GM12878 (cell line): ENCODE measurements around the gene HSD11B1. TPM values are rescaled to one million over a fixed set of nuclear protein-coding genes. Genes with fewer than 3 reads are reported as not detected.

Experiments
- ATAC-seq: fragments of 200-7000 bp; cut with Tn5 transposase; 3 replicates; pipeline ENCODE4 v1.9.1; 2020; ENCODE audit warnings: mild to moderate bottlenecking, moderate library complexity
- BruUV-seq: library from RNA; stranded (reverse); fragments of 400-500 nt; replicated peaks from 2 replicates; lab custom pipeline; 2021; lab: Mats Ljungman, UMichigan
- CTCF ChIA-PET: fragments of 300-600 bp; sonication (Branson Sonifier 250); formaldehyde crosslinking; extraction: SDS; loops from one replicate; lab custom pipeline; 2021; ENCODE audit warnings: inconsistent platforms; lab: Yijun Ruan, JAX
- POLR2A ChIA-PET: fragments of 350-600 bp; formaldehyde crosslinking; extraction: SDS; loops from one replicate; lab custom pipeline; 2021; ENCODE audit warnings: inconsistent platforms; lab: Charles Lee
- RAD21 ChIA-PET: fragments of 300-600 bp; sonication (Branson Sonifier 250); formaldehyde crosslinking; loops from one replicate; lab custom pipeline; 2023; ENCODE audit warnings: antibody characterized with exemption; ENCODE audit not compliant: unreplicated experiment; lab: Charles Lee
- SMC1A ChIA-PET: fragments of 300-600 bp; sonication (Branson Sonifier 250); formaldehyde crosslinking; loops from one replicate; lab custom pipeline; 2023; ENCODE audit not compliant: unreplicated experiment, uncharacterized antibody; lab: Charles Lee
- DNase-seq: peaks from one replicate; pipeline ENCODE4 v3.0.0-alpha.2; 2011; ENCODE audit warnings: low read depth, low spot score
- FAIRE-seq: peaks from 3 replicates; lab custom pipeline; 2011; peaks lifted over from hg19 to GRCh38; lab: Jason Lieb, UNC
- H2AFZ ChIP-seq: 2 replicates; pipeline ENCODE4 v1.6.0; 2011; ENCODE audit warnings: low read depth, low read length, control low read depth; ENCODE audit not compliant: control insufficient read depth
- H3K27ac ChIP-seq: 2 replicates; pipeline ENCODE4 v1.5.1; 2011; ENCODE audit warnings: control low read depth; ENCODE audit not compliant: control insufficient read depth, insufficient read depth
- H3K27me3 ChIP-seq, 2 experiments: replicated peaks in 1 of 2; 2 replicates each; pipeline versions ENCODE4 v1.6.0 to v1.6.1; 2011; ENCODE audit warnings: low read length in 1 of 2; ENCODE audit not compliant: control insufficient read depth in 2 of 2, insufficient read depth in 2 of 2
- H3K36me3 ChIP-seq, 2 experiments: 2 replicates each; pipeline ENCODE4 v1.5.1; 2011; ENCODE audit warnings: low read length in 1 of 2; ENCODE audit not compliant: control insufficient read depth in 2 of 2, insufficient read depth in 2 of 2
- H3K4me1 ChIP-seq: 2 replicates; pipeline ENCODE4 v1.6.1; 2011; ENCODE audit warnings: mild to moderate bottlenecking, low read length, moderate library complexity, mixed read lengths; ENCODE audit not compliant: control insufficient read depth, insufficient read depth
- H3K4me2 ChIP-seq: 2 replicates; pipeline ENCODE4 v1.6.0; 2011; ENCODE audit warnings: control low read depth; ENCODE audit not compliant: control insufficient read depth, insufficient read depth
- H3K4me3 ChIP-seq: fragments of 200-600 bp; sonication (generic); 2 replicates; pipeline ENCODE4 v1.5.1; 2016
- H3K79me2 ChIP-seq: 2 replicates; pipeline ENCODE4 v1.6.0; 2011; ENCODE audit warnings: low read length; ENCODE audit not compliant: control insufficient read depth, insufficient read depth
- H3K9ac ChIP-seq: 2 replicates; pipeline ENCODE4 v1.8.0; 2011; ENCODE audit warnings: low read length, control low read depth, mixed read lengths; ENCODE audit not compliant: control insufficient read depth, insufficient read depth
- H3K9me3 ChIP-seq: replicated peaks from 3 replicates; pipeline ENCODE4 v1.5.1; 2011; ENCODE audit warnings: mild to moderate bottlenecking, low read length; ENCODE audit not compliant: control insufficient read depth, insufficient read depth
- H4K20me1 ChIP-seq: 2 replicates; pipeline ENCODE4 v1.6.0; 2011; ENCODE audit not compliant: control insufficient read depth, insufficient read depth
- BCL11A ChIP-seq: IDR thresholded peaks from 2 replicates; pipeline ENCODE4 v1.6.1; 2011; ENCODE audit warnings: low read depth, low read length
- CBX3 ChIP-seq: fragments of 200-600 bp; sonication (generic); IDR thresholded peaks from 2 replicates; pipeline ENCODE4 v1.6.1; 2016; ENCODE audit warnings: low read depth, borderline replicate concordance
- CHD1 ChIP-seq: IDR thresholded peaks from 2 replicates; pipeline ENCODE4 v1.6.1; 2012; ENCODE audit warnings: low read depth, low read length, improper control_type of control experiment
- CHD2 ChIP-seq: IDR thresholded peaks from 2 replicates; pipeline ENCODE4 v1.6.1; 2011; ENCODE audit warnings: low read depth, low read length, improper control_type of control experiment, borderline replicate concordance
- ELK1 ChIP-seq: IDR thresholded peaks from 2 replicates; pipeline ENCODE4 v1.6.1; 2012; ENCODE audit warnings: low read depth, low read length, improper control_type of control experiment
- FOXM1 ChIP-seq: IDR thresholded peaks from 2 replicates; pipeline ENCODE4 v1.6.1; 2012; ENCODE audit warnings: low read depth, mild to moderate bottlenecking, inconsistent platforms, low read length, moderate library complexity
- LARP7 ChIP-seq: fragments of 450-650 bp; IDR thresholded peaks from 2 replicates; pipeline ENCODE4 v1.6.1; 2017; ENCODE audit warnings: mild to moderate bottlenecking
- MTA3 ChIP-seq: IDR thresholded peaks from 2 replicates; pipeline ENCODE4 v1.6.1; 2012; ENCODE audit warnings: low read length, inconsistent platforms, borderline replicate concordance
- MYC ChIP-seq: IDR thresholded peaks from 2 replicates; pipeline ENCODE4 v1.6.1; 2011; ENCODE audit warnings: mild to moderate bottlenecking, low read length, moderate library complexity, inconsistent platforms; ENCODE audit not compliant: insufficient read depth, insufficient replicate concordance, insufficient read length, severe bottlenecking
- NFYB ChIP-seq: IDR thresholded peaks from 2 replicates; pipeline ENCODE4 v1.6.1; 2011; ENCODE audit warnings: low read depth, mild to moderate bottlenecking, low read length, improper control_type of control experiment, moderate library complexity; ENCODE audit not compliant: insufficient read depth
- NR2C1 ChIP-seq: fragments of 450-650 bp; IDR thresholded peaks from 2 replicates; pipeline ENCODE4 v1.6.1; 2017; ENCODE audit warnings: antibody characterized with exemption, mild to moderate bottlenecking, moderate library complexity
- RELA ChIP-seq: fragments of 450-650 bp; IDR thresholded peaks from 2 replicates; pipeline ENCODE4 v1.8.0; 2014; ENCODE audit warnings: borderline replicate concordance; ENCODE audit not compliant: partially characterized antibody
- SP1 ChIP-seq: IDR thresholded peaks from one replicate; pipeline ENCODE4 v1.6.1; 2011; ENCODE audit warnings: low read depth, low read length
- SREBF2 ChIP-seq: IDR thresholded peaks from 2 replicates; pipeline ENCODE4 v1.6.1; 2012; ENCODE audit warnings: mild to moderate bottlenecking, low read length
- STAT1 ChIP-seq: fragments of 450-650 bp; conservative IDR thresholded peaks from 2 replicates; pipeline ENCODE4 v1.6.1; 2014; ENCODE audit warnings: antibody characterized with exemption, mild to moderate bottlenecking
- SUPT20H ChIP-seq: IDR thresholded peaks from 2 replicates; pipeline ENCODE4 v1.6.1; 2011; ENCODE audit warnings: low read depth, mild to moderate bottlenecking, low read length, moderate library complexity, borderline replicate concordance; ENCODE audit not compliant: control insufficient read depth
- SUZ12 ChIP-seq: fragments of 200-600 bp; sonication (generic); IDR thresholded peaks from one replicate; pipeline ENCODE4 v1.6.1; 2018; ENCODE audit warnings: antibody characterized with exemption, mild to moderate bottlenecking; ENCODE audit not compliant: unreplicated experiment
- TCF12 ChIP-seq: IDR thresholded peaks from 2 replicates; pipeline ENCODE4 v1.6.1; 2011; ENCODE audit warnings: low read depth, mild to moderate bottlenecking, low read length
- ZNF274 ChIP-seq: IDR thresholded peaks from one replicate; pipeline ENCODE4 v1.8.0; 2011; ENCODE audit not compliant: insufficient read length, insufficient read depth
- WGBS: methylation state at CpG from one replicate; pipeline ENCODE4 v1.1.6; 2016; ENCODE audit warnings: low lambda C conversion rate; ENCODE audit not compliant: insufficient replicate concordance, insufficient coverage; ENCODE audit errors: missing lambda C conversion rate; 5-methylcytosine and 5-hydroxymethylcytosine counted together
- in situ Hi-C: fragments of 300-500 bp; cut with MboI; formaldehyde crosslinking; loops from 9 replicates; pipeline ENCODE4 v1.14.3; 2018; ENCODE audit warnings: mixed read lengths
- intact Hi-C: fragments of 100-400 bp; cut with micrococcal nuclease; formaldehyde crosslinking; loops from one replicate; pipeline ENCODE4 v1.14.2; 2022; ENCODE audit not compliant: unreplicated experiment
- polyA plus RNA-seq, 11 experiments: library from polyadenylated mRNA; depleted of rRNA in 4 of 11; unstranded in 6 of 11; stranded (reverse) in 5 of 11; fragments of >200 nt; fragmentation: Nextera tagmentation in 4 of 11; fragmentation: Illumina TruSeq in 1 of 11; extraction: Ambion mirVana in 4 of 11; extraction: Trizol in 1 of 11; gene quantifications; 1 replicate in 1 of 11; 2 replicates in 10 of 11; pipeline versions ENCODE4 v1.2.1 to v1.2.3, GENCODE V29; 2011 to 2016; ENCODE audit warnings: inconsistent platforms in 2 of 11, missing spikeins in 2 of 11, low read depth in 1 of 11
- total RNA-seq, 4 experiments: library from RNA; depleted of rRNA in 3 of 4; stranded (reverse); fragments of >200 nt in 3 of 4; fragmentation: Illumina TruSeq in 1 of 4; extraction: Trizol in 1 of 4; gene quantifications; 2 replicates each; pipeline versions ENCODE4 v1.2.1 to v1.2.3, GENCODE V29; 2013 to 2021

HSD11B1 gene
- total and polyA plus RNA-seq, 10 of the 15 experiments (the other 5 are each of a cell fraction or from before 2014, with no cell fraction given), result 0.04 to 0.27 (median 0.15) TPM; not detected in 7

GRCh38 chr1:209710847-209711246 lies 6.2 kb downstream of the HSD11B1 start:
- ChIA-PET POLR2A (no interaction called here), CTCF (no interaction called here)
- in situ Hi-C loops, result no loop called here

More at GRCh38 chr1:209710847-209711246, 6.2 kb downstream of the HSD11B1 start:
- H3K4me3 ChIP-seq, result no peak overlapping the region
- no peaks in the 10 kb centered on the region for H3K4me1 ChIP-seq
- no peak for FAIRE-seq
- intact Hi-C loops, result no loop called here
- SMC1A ChIA-PET, result no interaction called here
- RAD21 ChIA-PET, result no interaction called here
- TF ChIP-seq FOXM1 (no peak), CBX3 (no peak), CHD2 (no peak), BCL11A (no peak), SUZ12 (no peak), NR2C1 (no peak), LARP7 (no peak), NFYB (no peak), ELK1 (no peak), STAT1 (no peak), TCF12 (no peak), SUPT20H (no peak), CHD1 (no peak), ZNF274 (no peak), MYC (no peak), RELA (no peak), MTA3 (no peak), SP1 (no peak), SREBF2 (no peak)
- H3K9ac ChIP-seq, result no peak overlapping the region
- 75% methylated on average over 3 of the region's 3 CpGs for WGBS
- no peaks in the 10 kb centered on the region for H3K27me3 ChIP-seq
- no peaks in the 10 kb centered on the region for H3K36me3 ChIP-seq
- H3K4me2 ChIP-seq, result no peak overlapping the region
- no peaks in the 10 kb centered on the region for H4K20me1 ChIP-seq
- no peak for ATAC-seq
- no peaks in the 10 kb centered on the region for H3K9me3 ChIP-seq
- H3K27ac ChIP-seq, result no peak overlapping the region
- no peaks in the 10 kb centered on the region for H3K79me2 ChIP-seq
- no peak for DNase-seq
- no TSS peak for BruUV-seq
- H2AFZ ChIP-seq, result no peak overlapping the region
